GM18861 (cell line): Measurements from ENCODE around the gene SLC25A48.
"Not testable (repeated sequence)": the region's sequence is repeated elsewhere in the genome, so short reads cannot be mapped to it uniquely, and the experiment has no call there.

Source experiments
- ATAC-seq: cut with Tn5 transposase; IDR thresholded peaks from one replicate; pipeline ENCODE4 v1.9.1; 2021; ENCODE audit not compliant: unreplicated experiment

Gene SLC25A48

GRCh38 chr5:135857630-135858311 lies 23.3 kb downstream of the SLC25A48 start:
- no peak for ATAC-seq

GRCh38 chr5:135859186-135859585 lies 24.7 kb downstream of the SLC25A48 start:
- ATAC-seq: not testable (repeated sequence)

GRCh38 chr5:135859641-135860040 lies 25.2 kb downstream of the SLC25A48 start:
- ATAC-seq: no peak

DNA sequence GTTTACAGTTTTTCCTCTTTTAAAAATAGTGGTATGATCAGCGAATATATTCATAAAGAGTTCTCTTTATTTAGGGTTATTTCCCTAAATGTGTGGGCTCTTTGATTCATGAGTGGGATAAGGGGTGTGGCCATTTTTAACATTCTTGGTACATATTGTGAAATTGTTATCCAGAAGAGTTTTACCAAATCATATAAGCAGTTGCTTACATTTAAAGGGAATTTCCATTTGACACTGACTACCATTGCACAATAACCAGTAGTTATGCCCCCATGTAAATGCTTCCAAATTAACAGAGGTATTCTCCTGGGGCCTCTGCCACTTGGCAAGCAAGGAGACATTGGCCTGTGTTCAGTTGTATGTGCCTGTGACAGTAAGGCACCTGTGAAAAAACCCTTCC lies 27.2 kb downstream of the SLC25A48 start:
- no peak for ATAC-seq

GRCh38 chr5:135862086-135862485 lies 27.6 kb downstream of the SLC25A48 start:
- ATAC-seq: no peak

GRCh38 chr5:135862744-135863143 lies 28.3 kb downstream of the SLC25A48 start:
- no peak for ATAC-seq

GRCh38 chr5:135864503-135865435 lies 30.3 kb downstream of the SLC25A48 start:
- ATAC-seq: no peak

DNA sequence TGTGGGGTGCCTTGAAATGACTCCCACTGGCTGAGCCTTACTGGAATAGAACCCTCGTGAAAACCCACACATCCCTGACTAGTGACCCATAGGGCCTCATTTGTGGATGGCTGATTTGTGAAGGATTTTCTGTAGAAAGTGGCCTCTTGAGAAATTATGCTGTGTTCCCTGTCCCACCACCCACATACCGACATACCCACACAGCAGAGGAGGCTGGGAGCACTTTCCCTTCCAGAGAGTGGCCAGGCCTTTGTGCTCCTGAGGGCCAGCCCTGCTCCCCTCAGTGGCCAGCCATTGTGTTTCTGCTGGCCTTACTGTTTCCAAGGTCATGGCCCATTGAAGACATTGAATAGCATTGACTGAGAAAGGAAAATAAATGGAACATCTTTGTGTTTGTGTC lies 31.6 kb downstream of the SLC25A48 start:
- no peak for ATAC-seq

DNA sequence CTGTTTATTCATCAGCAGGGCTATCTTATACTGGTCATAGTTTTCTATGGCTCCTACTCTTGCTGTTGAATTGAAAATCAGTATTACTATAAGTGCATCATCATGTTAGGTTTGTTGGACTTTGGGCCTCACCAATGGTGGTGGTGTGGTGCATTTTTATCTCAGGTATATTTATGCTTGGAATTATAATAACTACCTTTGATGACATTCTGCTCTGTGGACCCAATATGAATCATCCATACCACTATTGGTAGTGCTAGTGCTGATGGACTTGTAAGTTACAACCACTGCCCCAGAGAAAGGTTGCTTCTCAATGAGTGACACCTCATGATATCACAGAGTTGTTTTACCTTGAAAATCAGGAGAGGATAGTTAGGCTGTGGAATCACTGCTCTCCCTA lies 33.1 kb downstream of the SLC25A48 start:
- no peak for ATAC-seq

DNA sequence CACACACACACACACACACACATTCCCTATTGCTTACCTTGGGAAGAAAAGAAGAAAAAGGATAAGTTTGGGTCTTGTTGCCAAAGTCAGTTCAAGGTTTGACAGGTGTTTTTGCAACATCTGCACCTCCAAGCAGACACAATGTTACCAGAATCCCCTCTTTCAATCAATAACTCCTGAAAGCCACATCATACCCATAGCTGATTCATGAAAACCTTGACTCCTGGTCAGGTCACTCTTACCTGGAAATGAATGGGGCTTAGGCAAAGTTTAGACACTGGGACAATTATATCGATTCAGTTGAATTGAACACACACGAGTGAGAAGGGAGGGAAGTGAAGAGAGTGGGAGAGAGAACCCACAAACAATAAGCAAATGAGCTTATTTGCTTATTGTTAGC lies 34.2 kb downstream of the SLC25A48 start:
- no peak for ATAC-seq

GRCh38 chr5:135869276-135869675 lies 34.8 kb downstream of the SLC25A48 start:
- no peak for ATAC-seq

GRCh38 chr5:135869935-135870334 lies 35.5 kb downstream of the SLC25A48 start:
- no peak for ATAC-seq

GRCh38 chr5:135871268-135871915 lies 36.9 kb downstream of the SLC25A48 start:
- no peak for ATAC-seq

- no peak for ATAC-seq
These were observed 39.4 kb downstream of the SLC25A48 start for GRCh38 chr5:135873831-135874230.

DNA sequence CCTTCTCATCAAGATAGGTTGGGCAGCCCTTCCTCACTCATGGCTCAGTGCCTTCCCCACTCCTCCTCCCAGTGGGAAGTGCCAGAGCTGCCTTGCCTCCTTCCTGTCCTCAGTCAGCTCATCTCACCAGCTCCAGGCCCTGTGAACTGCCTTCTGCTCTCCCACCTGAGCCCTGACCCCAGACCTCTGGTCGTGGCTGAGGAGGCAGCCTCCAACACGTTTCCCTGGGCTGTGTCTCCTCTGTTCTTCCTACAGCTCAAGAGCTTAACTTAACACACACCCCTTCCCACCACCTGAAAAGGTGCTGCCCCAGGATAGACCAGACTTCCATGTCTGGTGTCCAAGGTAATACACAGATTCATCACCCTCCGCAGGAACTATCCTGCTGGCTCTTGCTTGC lies 40.0 kb downstream of the SLC25A48 start:
- ATAC-seq: no peak

- no peak for ATAC-seq
These were observed 41.1 kb downstream of the SLC25A48 start for GRCh38 chr5:135875567-135875966.

DNA sequence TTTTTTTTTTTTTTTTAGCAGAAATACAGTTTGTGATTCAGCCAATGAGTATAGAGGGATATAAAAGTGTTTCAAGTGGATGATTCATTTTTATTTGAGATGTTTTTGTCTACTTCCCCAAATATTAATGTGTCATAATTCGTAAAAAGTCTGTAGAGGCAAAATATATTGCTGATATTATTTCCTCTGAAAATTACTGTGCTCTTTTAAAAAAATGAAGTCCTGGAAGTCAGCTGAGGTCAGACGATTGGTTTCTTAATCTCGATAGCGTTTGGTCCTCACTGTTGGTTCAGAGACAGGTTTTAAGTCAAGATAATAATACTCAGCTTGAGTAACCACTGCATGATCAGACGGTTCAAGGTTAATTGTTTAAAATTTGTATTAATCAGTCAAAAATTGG lies 41.7 kb downstream of the SLC25A48 start:
- no peak for ATAC-seq

DNA sequence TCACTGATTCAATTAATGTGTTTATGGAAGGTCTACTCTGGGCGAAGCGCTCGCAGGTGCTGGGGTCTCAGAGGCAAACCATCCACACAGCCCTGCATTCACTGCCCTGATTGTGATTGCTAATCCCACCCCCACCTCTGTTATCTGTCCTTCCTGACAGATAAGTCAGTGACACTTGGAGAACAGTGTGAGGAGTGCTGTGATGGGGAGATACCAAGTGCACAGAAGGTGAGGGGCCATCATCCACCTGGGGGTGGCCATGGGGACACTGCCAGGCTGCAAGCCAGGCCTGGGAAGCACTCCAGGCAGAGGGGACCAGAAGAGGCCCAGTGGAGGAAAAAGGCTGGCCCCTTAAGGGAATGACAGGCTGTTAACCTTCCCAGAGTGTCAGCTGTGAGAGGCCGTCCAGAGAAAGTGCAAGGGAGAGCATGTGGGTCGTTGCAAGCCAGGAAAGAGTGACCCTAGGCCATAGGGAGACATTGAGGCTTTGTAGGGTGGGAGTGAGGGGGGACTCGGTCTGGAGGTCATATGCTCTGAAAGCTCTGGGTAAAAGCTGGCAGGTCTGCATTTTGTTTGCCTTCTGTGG lies 43.2 kb downstream of the SLC25A48 start:
- ATAC-seq: no peak

DNA sequence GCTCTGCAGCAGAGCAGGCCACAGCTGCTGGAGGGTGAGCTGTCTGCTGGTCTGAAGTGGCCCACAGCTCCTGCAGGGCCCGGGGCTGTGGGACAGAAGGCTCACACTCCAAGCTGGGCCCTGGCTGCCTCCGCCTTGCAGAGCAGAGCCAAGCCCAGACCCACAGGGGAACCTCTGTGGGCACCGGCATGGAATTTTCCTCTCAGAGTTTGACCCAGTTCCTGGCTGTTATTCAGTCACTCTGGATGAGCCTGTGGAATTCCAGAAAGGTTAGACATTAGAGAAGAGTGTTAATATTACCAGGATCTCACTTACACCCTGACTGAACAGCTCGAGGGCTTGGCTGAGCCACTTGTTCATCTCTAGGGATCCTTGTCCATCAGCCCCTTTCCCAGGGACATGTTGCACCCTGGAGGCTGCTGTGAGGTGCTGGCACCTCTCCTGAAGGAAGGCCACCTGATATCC lies 43.7 kb downstream of the SLC25A48 start:
- no peak for ATAC-seq

DNA sequence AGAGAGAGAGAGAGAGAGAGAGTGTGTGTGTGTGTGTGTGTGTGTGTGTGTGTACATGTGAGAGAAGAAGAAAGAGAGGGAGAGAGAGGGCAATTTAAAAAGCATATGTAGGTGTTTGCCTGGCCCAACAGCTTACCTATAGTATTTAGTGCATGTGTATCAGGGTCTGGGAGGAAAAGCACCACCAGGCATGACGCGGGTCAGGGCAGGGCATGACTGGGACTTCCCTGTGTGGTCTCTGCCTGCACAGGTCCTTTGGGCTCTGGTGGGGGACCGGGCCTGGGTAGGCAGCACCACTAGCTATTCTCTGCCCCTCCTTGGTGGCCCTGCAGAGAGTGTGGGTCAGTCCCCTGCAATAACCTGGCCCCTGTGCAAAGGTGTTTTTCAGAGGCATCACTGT lies 45.1 kb downstream of the SLC25A48 start:
- no peak for ATAC-seq

DNA sequence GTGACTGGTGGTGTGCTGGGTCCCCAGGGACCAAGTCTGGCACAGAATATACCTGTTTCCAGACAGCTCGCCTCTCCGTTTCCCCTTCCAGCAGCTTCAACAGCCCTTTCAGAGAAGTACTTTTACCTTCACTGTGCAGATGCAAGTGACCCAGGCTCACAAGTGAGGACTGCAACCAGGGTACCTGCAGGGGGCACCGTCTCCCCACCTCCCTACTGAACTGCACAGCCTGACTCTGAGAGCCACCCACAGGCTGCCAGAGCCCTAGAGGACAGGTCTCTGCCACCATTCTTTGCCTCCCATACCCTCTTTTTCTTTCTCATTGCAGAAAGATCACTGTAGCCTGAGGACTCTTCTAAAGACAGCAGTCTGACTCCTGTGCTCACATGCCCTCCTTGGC lies 45.8 kb downstream of the SLC25A48 start:
- ATAC-seq: no peak
